ENCODE results near the gene PRKCA.

The PRKCA gene

GRCh38 chr17:66813296-66813695 is 510.9 kb downstream of the PRKCA start:
- no peak for DNase-seq (ENCODE audit: low read depth)
- H3K4me3 ChIP-seq (replicated peaks; ENCODE audit: low read depth, low read length) = no peak overlapping the region
- TF ChIP-seq CTCF (IDR thresholded peaks at IDR 0.05; ENCODE audit: low read length, missing control alignments) = no peak

- TF ChIP-seq CTCF (IDR thresholded peaks at IDR 0.05; ENCODE audit: low read length, missing control alignments) = no peak
- no peak for DNase-seq (ENCODE audit: low read depth)
- H3K4me3 ChIP-seq (replicated peaks; ENCODE audit: low read depth, low read length) = no peak overlapping the region
These were observed 511.6 kb downstream of the PRKCA start for GRCh38 chr17:66814026-66814425.

DNA sequence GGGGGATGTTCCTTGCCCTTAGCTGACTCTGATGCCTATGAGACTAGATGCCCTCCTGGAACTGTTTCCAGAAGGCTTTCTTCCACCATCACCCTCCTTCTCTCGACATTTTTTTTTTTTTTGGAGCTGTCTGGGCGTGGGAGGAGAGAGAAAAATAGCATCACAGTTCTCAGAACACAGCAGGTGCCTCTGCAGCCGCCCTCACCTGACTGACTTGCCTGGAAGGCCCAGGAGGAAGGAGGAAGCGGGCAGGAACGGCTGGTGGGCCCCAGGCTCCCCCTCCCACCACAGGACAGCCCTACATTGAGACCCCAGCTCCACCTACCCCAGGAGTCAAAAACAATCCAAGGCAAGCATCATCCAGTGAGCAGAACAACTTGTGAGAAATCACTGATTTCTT is 512.2 kb downstream of the PRKCA start:
- no peak for TF ChIP-seq CTCF (IDR thresholded peaks at IDR 0.05; ENCODE audit: low read length, missing control alignments)
- no peak overlapping the region for H3K4me3 ChIP-seq (replicated peaks; ENCODE audit: low read depth, low read length)
- DNase-seq (ENCODE audit: low read depth) = no peak

DNA sequence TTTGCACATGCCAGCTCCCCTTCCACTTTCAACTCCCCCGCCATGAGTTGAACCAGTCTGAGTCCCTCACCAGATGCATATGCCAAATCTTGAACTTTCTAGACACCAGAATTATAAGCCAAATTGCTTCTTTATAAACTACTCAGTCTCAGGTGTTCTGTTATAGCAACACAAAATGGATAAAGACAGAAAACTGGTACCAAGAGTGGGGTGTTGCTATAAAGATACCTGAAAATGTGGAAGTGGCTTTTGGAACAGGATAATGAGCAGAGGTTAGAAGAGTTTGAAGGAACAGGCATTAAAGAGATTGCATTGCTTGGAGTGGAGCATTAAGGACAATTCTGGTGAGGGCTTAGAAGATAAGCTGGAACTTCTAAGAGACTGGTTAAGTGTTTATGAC is 515.3 kb downstream of the PRKCA start:
- no peak overlapping the region for H3K4me3 ChIP-seq (replicated peaks; ENCODE audit: low read depth, low read length)

DNA sequence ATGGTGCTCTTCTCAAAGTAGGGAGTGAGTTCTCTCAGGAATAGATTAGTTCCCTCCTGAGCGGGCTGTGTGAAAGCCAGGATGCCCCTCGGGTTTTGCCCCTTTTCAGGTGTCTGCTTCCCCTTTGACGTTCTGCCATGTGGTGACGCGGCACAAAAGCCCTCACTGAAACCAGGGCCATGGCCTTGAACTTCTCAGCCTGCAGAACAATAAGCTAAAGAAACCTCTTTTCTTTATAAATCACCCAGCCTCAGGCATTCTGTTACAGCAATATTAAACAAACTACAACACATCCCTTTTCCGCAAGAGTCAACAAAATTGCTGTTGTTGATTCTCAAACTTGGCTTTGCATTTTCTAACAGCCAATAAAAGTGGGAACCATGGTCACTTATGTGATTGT is 517.1 kb downstream of the PRKCA start:
- no peak overlapping the region for H3K4me3 ChIP-seq (replicated peaks; ENCODE audit: low read depth, low read length)
- no peak for TF ChIP-seq CTCF (IDR thresholded peaks at IDR 0.05; ENCODE audit: low read length, missing control alignments)
- DNase-seq (ENCODE audit: low read depth) = no peak

More for the DNA sequence above, 515.3 kb downstream of the PRKCA start:
- TF ChIP-seq CTCF (IDR thresholded peaks at IDR 0.05; ENCODE audit: low read length, missing control alignments) = no peak
- DNase-seq (ENCODE audit: low read depth) = no peak

DNA sequence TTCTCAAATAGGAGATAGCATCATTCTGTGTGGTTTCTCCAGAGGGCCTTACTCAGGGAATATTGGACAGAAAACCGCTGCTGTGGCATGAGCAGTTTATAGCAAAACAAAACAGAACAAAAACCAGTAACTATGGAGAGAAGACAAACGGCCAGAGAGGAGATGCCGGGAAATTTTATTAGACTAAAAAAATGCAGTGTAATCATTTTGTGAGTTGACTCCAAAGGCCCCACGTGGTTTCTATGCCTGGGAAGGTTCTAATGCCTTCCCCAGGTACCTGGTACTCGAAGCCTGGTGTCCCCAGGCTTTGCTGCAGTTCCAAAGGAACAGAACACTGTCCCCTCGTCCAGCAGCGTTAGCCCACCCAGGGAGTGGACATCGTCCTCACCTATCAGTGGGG is 519.6 kb downstream of the PRKCA start:
- no peak for TF ChIP-seq CTCF (IDR thresholded peaks at IDR 0.05; ENCODE audit: low read length, missing control alignments)
- H3K4me3 ChIP-seq (replicated peaks; ENCODE audit: low read depth, low read length) = no peak overlapping the region
- no peak for DNase-seq (ENCODE audit: low read depth)

GRCh38 chr17:66826856-66827255 is 524.4 kb downstream of the PRKCA start:
- no peak for TF ChIP-seq CTCF (IDR thresholded peaks at IDR 0.05; ENCODE audit: low read length, missing control alignments)
- no peak for DNase-seq (ENCODE audit: low read depth)
- H3K4me3 ChIP-seq (replicated peaks; ENCODE audit: low read depth, low read length) = no peak overlapping the region
